Common myeloid progenitor, CD34-positive (primary cell): ENCODE results near the gene KATNAL2.

Source experiments
- CTCF ChIA-PET: fragments of 350-600 bp; sonication (Branson Sonifier 250); formaldehyde crosslinking; loops from one replicate; lab custom pipeline; 2021; ENCODE audit warnings: antibody characterized with exemption; lab: Charles Lee
- POLR2A ChIA-PET: fragments of 350-600 bp; sonication (Branson Sonifier 250); formaldehyde crosslinking; loops from one replicate; lab custom pipeline; 2021; ENCODE audit warnings: antibody characterized with exemption; lab: Charles Lee
- DNase-seq, 3 donors: peaks; one replicate each; pipeline versions ENCODE4 v3.0.0 to v3.0.0-alpha.2; 2013
- H3K27ac ChIP-seq, 2 experiments: 1 replicate in 1 of 2; 2 replicates in 1 of 2; pipeline ENCODE4 v1.7.0; 2013; ENCODE audit warnings: inconsistent platforms in 2 of 2, low read length in 2 of 2, mild to moderate bottlenecking in 2 of 2, low read depth in 1 of 2, moderate library complexity in 1 of 2; ENCODE audit not compliant: severe bottlenecking in 2 of 2, insufficient read depth in 1 of 2, poor library complexity in 1 of 2
- H3K27me3 ChIP-seq, 5 experiments: replicated peaks in 2 of 5; 1 replicate in 3 of 5; 2 replicates in 2 of 5; pipeline versions ENCODE4 v1.6.1 to v1.7.0; 2013; ENCODE audit warnings: low read length in 4 of 5, mild to moderate bottlenecking in 2 of 5, moderate library complexity in 2 of 5, inconsistent platforms in 1 of 5; ENCODE audit not compliant: insufficient read depth in 5 of 5, control insufficient read depth in 4 of 5
- H3K36me3 ChIP-seq, 4 experiments: 1 replicate in 2 of 4; 2 replicates in 2 of 4; pipeline versions ENCODE4 v1.6.1 to v1.7.0; 2013; ENCODE audit warnings: low read length in 3 of 4, control low read depth in 1 of 4, mild to moderate bottlenecking in 1 of 4; ENCODE audit not compliant: control insufficient read depth in 4 of 4, insufficient read depth in 4 of 4
- H3K4me1 ChIP-seq, 4 experiments: 1 replicate in 3 of 4; 2 replicates in 1 of 4; pipeline versions ENCODE4 v1.6.1 to v1.7.1; 2013; ENCODE audit warnings: low read length in 3 of 4, mild to moderate bottlenecking in 3 of 4, control low read depth in 1 of 4, inconsistent platforms in 1 of 4, moderate library complexity in 1 of 4; ENCODE audit not compliant: control insufficient read depth in 4 of 4, insufficient read depth in 4 of 4; ENCODE audit errors: control extremely low read depth in 1 of 4
- H3K4me3 ChIP-seq, 7 experiments: 1 replicate in 4 of 7; 2 replicates in 3 of 7; pipeline versions ENCODE4 v1.5.1 to v1.7.0; 2013; ENCODE audit warnings: mild to moderate bottlenecking in 7 of 7, low read length in 6 of 7, moderate library complexity in 6 of 7, inconsistent platforms in 2 of 7, low read depth in 2 of 7, control low read depth in 1 of 7; ENCODE audit not compliant: insufficient read depth in 4 of 7, control insufficient read depth in 1 of 7; ENCODE audit errors: extremely low read depth in 1 of 7
- H3K9me3 ChIP-seq, 5 experiments: 1 replicate in 4 of 5; 2 replicates in 1 of 5; pipeline versions ENCODE4 v1.6.1 to v1.7.1; 2013; ENCODE audit warnings: low read length in 4 of 5, mild to moderate bottlenecking in 2 of 5, inconsistent platforms in 1 of 5, low read depth in 1 of 5, moderate library complexity in 1 of 5; ENCODE audit not compliant: control insufficient read depth in 4 of 5, insufficient read depth in 2 of 5; ENCODE audit errors: control extremely low read depth in 1 of 5
- WGBS: methylation state at CpG from one replicate; pipeline ENCODE4 v1.1.5; 2013; ENCODE audit not compliant: insufficient coverage; 5-methylcytosine and 5-hydroxymethylcytosine counted together

KATNAL2 gene

GRCh38 chr18:46891742-46892214 is 25.6 kb upstream of the KATNAL2 start:
- Histone ChIP-seq H3K4me1 (peaks cover 0 to 4% (median 0%) of the 10 kb centered on the region in 4 experiments), H3K27me3 (no peaks in the 10 kb centered on the region), H3K27ac (no peak overlapping the region), H3K9me3 (peaks cover 6 to 35% (median 17%) of the 10 kb centered on the region in 5 experiments), H3K36me3 (peaks cover 8 to 32% (median 23%) of the 10 kb centered on the region in 4 experiments), H3K4me3 (no peak overlapping the region)
- ChIA-PET CTCF (no interaction called here), POLR2A (no interaction called here)
- DNase-seq, result peak in 1 of 3 donors; percentile 8
- 43% methylated on average over 1 of the region's 3 CpGs for WGBS

GRCh38 chr18:46892842-46893241 is 24.6 kb upstream of the KATNAL2 start:
- peaks cover 8 to 32% (median 23%) of the 10 kb centered on the region in 4 experiments for H3K36me3 ChIP-seq
- peaks cover 6 to 28% (median 15%) of the 10 kb centered on the region in 5 experiments for H3K9me3 ChIP-seq
- no peaks in the 10 kb centered on the region for H3K27me3 ChIP-seq
- ChIA-PET POLR2A (no interaction called here), CTCF (no interaction called here)
- 83% methylated on average over 1 of the region's 1 CpG for WGBS
- DNase-seq, result no peak
- H3K4me3 ChIP-seq, result no peak overlapping the region
- H3K27ac ChIP-seq, result no peak overlapping the region
- peaks cover 0 to 5% (median 0%) of the 10 kb centered on the region in 4 experiments for H3K4me1 ChIP-seq

- POLR2A ChIA-PET, result no interaction called here
- Histone ChIP-seq H3K36me3 (peaks cover 8 to 29% (median 21%) of the 10 kb centered on the region in 4 experiments), H3K4me3 (no peak overlapping the region), H3K9me3 (peaks cover 6 to 25% (median 14%) of the 10 kb centered on the region in 5 experiments), H3K4me1 (peaks cover 0 to 5% (median 0%) of the 10 kb centered on the region in 4 experiments), H3K27ac (no peak overlapping the region), H3K27me3 (no peaks in the 10 kb centered on the region)
- no peak for DNase-seq
- 100% methylated on average over 1 of the region's 1 CpG for WGBS
- CTCF ChIA-PET, result no interaction called here
Observed at GRCh38 chr18:46893360-46893759, 24.0 kb upstream of the KATNAL2 start.

GRCh38 chr18:46894124-46894523 is 23.3 kb upstream of the KATNAL2 start:
- WGBS, result no CpG with 5 or more reads among the region's 2 CpGs
- peaks cover 0 to 5% (median 0%) of the 10 kb centered on the region in 4 experiments for H3K4me1 ChIP-seq
- peaks cover under 1 to 21% (median 14%) of the 10 kb centered on the region in 4 experiments for H3K36me3 ChIP-seq
- no peak overlapping the region for H3K4me3 ChIP-seq
- DNase-seq, result no peak
- peaks cover 5 to 18% (median 7%) of the 10 kb centered on the region in 5 experiments for H3K9me3 ChIP-seq
- CTCF ChIA-PET, result no interaction called here
- H3K27ac ChIP-seq, result no peak overlapping the region
- POLR2A ChIA-PET, result no interaction called here
- no peaks in the 10 kb centered on the region for H3K27me3 ChIP-seq

GRCh38 chr18:46899274-46899948 is 18.0 kb upstream of the KATNAL2 start:
- H3K9me3 ChIP-seq, result peaks cover 0 to 6% (median 0%) of the 10 kb centered on the region in 5 experiments
- CTCF ChIA-PET, result interaction anchor here (0.6 kb wide), 1 partner anchor 30 kb away, joined by 3 read pairs; no protein-coding TSS in a partner anchor
- no peak overlapping the region for H3K27ac ChIP-seq
- peaks cover 0 to 13% (median 4%) of the 10 kb centered on the region in 4 experiments for H3K36me3 ChIP-seq
- no peak overlapping the region for H3K4me3 ChIP-seq
- DNase-seq, result no peak
- WGBS, result no CpG with 5 or more reads among the region's 2 CpGs
- peaks cover 0 to 2% (median 0%) of the 10 kb centered on the region in 4 experiments for H3K4me1 ChIP-seq
- H3K27me3 ChIP-seq, result no peaks in the 10 kb centered on the region
- POLR2A ChIA-PET, result no interaction called here

GRCh38 chr18:46903406-46903805 is 14.0 kb upstream of the KATNAL2 start:
- Histone ChIP-seq H3K36me3 (peaks cover 0 to 11% (median 6%) of the 10 kb centered on the region in 4 experiments), H3K27ac (no peak overlapping the region), H3K27me3 (no peaks in the 10 kb centered on the region), H3K4me1 (no peaks in the 10 kb centered on the region), H3K4me3 (no peak overlapping the region), H3K9me3 (peaks cover 0 to 14% (median 2%) of the 10 kb centered on the region in 5 experiments)
- POLR2A ChIA-PET, result no interaction called here
- no peak for DNase-seq
- 100% methylated on average over 1 of the region's 3 CpGs for WGBS
- CTCF ChIA-PET, result no interaction called here

- no peaks in the 10 kb centered on the region for H3K27me3 ChIP-seq
- no peak overlapping the region for H3K4me3 ChIP-seq
- H3K4me1 ChIP-seq, result no peaks in the 10 kb centered on the region
- WGBS, result 100% methylated on average over 1 of the region's 3 CpGs
- peaks cover 0 to 11% (median 2%) of the 10 kb centered on the region in 5 experiments for H3K9me3 ChIP-seq
- H3K36me3 ChIP-seq, result peaks cover 0 to 7% (median under 1%) of the 10 kb centered on the region in 4 experiments
- CTCF ChIA-PET, result no interaction called here
- H3K27ac ChIP-seq, result no peak overlapping the region
- DNase-seq, result no peak
- POLR2A ChIA-PET, result no interaction called here
Observed at GRCh38 chr18:46909497-46909896, 7.9 kb upstream of the KATNAL2 start.
